ENCODE data around the gene PRKCA. TPM values are rescaled to one million over a fixed set of nuclear protein-coding genes. Genes with fewer than 3 reads are reported as not detected.
A peak's percentile ranks its signal among the peaks of the same experiment; 100 is the strongest.

PRKCA gene
- total RNA-seq, 4 donors from 2014 or later, result 9.6 to 15.5 (median 11.1) TPM

DNA sequence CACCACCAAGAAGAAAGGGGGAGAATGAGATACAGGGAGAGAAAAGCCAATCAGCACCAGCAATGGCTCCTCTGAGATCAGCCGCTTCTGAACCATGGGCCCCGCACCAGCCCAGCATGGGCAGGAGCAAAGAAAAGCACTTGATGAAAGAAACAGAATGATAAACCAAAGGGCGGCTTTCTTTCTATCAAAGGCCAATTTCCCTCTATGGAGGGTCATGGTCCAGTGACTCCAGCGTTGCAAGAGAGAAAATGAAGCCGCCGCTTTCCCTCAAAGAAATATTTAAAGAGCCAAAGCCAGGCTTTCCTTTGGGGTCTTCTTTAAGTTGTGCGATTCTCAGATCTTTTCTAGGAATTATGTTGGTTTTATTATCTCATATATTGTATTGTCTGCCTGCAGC, 447.7 kb downstream of the PRKCA start:
- TF ChIP-seq, protein P1, sequence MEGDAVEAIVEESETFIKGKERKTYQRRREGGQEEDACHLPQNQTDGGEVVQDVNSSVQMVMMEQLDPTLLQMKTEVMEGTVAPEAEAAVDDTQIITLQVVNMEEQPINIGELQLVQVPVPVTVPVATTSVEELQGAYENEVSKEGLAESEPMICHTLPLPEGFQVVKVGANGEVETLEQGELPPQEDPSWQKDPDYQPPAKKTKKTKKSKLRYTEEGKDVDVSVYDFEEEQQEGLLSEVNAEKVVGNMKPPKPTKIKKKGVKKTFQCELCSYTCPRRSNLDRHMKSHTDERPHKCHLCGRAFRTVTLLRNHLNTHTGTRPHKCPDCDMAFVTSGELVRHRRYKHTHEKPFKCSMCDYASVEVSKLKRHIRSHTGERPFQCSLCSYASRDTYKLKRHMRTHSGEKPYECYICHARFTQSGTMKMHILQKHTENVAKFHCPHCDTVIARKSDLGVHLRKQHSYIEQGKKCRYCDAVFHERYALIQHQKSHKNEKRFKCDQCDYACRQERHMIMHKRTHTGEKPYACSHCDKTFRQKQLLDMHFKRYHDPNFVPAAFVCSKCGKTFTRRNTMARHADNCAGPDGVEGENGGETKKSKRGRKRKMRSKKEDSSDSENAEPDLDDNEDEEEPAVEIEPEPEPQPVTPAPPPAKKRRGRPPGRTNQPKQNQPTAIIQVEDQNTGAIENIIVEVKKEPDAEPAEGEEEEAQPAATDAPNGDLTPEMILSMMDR (IDR thresholded peaks at IDR 0.05), result no peak
- TF ChIP-seq POLR2A (IDR thresholded peaks at IDR 0.05), result no peak
- DNase-seq (ENCODE audit: low spot score in 2 of 2), result peak in 1 of 2 donors; percentile 42
- intact Hi-C loops (cut with DNase I; ENCODE audit: low total_unique reads), result no loop called here
- H3K4me3 ChIP-seq (ENCODE audit: low read depth, poor library complexity, severe bottlenecking), result no peak overlapping the region
- 92 to 95% methylated on average over 7 of the region's 7 CpGs for WGBS, 2 donors

DNA sequence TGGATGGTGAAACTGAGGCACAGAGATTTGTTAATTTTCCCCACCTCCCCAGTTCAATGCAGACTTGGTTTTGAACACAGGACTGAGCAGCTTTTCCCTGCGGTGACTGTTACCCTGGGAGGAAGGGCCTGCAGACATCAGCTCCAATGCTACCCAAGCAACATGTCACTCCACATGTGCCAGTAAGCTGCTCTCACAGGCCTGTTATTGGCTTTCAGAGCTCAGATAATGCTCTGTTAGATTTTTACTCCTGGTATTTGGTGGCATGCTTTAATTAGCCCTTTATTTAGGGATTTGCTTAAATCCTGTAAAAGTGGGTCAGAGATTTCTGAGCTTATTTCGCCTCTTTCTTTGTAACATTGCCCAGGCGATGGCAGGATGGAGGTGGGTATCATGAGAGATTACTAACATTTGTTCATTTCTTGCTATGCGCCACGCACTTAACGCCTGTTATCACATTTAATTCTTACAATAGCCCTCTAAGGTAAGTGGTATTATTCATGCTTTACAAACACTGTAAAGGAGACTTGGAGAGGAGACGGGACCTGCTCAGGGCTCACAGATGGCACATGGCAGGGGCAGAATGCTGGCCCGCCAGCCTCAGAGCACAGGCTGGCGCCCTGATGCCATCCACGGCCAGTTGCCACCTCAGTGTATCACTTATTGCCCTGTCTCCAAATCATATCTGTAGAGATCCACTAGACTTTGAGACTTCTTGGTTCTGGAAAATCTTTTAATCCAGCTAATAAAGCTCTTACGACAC, 448.5 kb downstream of the PRKCA start:
- intact Hi-C loops (cut with DNase I; ENCODE audit: low total_unique reads), result no loop called here
- 90 to 91% methylated on average over 11 of the region's 11 CpGs for WGBS, 2 donors
- peak in 1 of 2 donors; percentile 18 for DNase-seq (ENCODE audit: low spot score in 2 of 2)
- TF ChIP-seq, protein P1 (IDR thresholded peaks at IDR 0.05), result no peak
- no peak for TF ChIP-seq POLR2A (IDR thresholded peaks at IDR 0.05)
- no peak overlapping the region for H3K4me3 ChIP-seq (ENCODE audit: low read depth, poor library complexity, severe bottlenecking)

DNA sequence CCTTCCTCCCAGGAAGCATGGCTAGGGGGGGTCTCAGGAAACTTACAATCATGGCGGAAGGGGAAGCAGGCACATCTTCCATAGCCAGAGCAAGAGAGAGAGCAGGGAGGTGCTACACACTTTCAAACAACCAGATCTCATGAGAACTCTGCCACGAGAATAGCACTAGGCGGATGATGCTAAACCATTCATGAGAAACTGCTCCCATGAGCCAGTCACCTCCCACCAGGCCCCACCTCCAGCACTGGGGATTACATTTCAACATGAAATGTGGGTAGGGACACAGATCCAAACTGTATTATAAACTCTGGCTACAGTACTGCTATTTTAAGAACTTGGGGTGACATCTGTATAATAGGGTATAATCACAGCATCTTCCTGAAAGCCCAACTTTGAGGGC, 449.4 kb downstream of the PRKCA start:
- DNase-seq (ENCODE audit: low spot score in 2 of 2), result peak in 1 of 2 donors; percentile 15
- no peak overlapping the region for H3K4me3 ChIP-seq (ENCODE audit: low read depth, poor library complexity, severe bottlenecking)
- TF ChIP-seq, protein P1 (IDR thresholded peaks at IDR 0.05), result no peak
- TF ChIP-seq POLR2A (IDR thresholded peaks at IDR 0.05), result no peak
- intact Hi-C loops (cut with DNase I; ENCODE audit: low total_unique reads), result no loop called here
- 92 to 95% methylated on average over 3 of the region's 3 CpGs for WGBS, 2 donors

DNA sequence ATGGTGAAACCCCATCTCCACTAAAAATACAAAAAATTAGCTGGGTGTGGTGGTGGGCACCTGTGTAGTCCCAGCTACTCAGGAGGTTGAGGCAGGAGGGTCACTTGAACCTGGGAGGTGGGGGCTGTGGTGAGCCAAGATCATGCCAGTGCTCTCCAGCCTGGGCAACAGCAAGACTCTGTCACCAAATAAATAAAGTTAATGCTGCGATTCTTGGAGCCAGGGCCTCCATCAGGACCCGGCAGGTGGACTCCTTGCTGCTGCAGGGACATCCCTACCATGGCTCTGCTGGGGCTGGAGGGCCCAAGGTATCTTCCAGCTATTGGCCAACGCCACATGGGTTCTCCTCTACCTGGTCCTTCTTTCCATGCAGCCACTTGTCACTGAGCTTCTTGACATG, 450.0 kb downstream of the PRKCA start:
- DNase-seq (ENCODE audit: low spot score in 2 of 2), result peak in 1 of 2 donors; percentile 59
- WGBS, 2 donors, result 82 to 88% methylated on average over 3 of the region's 3 CpGs
- intact Hi-C loops (cut with DNase I; ENCODE audit: low total_unique reads), result no loop called here
- H3K4me3 ChIP-seq (ENCODE audit: low read depth, poor library complexity, severe bottlenecking), result no peak overlapping the region
- TF ChIP-seq POLR2A (IDR thresholded peaks at IDR 0.05), result no peak

DNA sequence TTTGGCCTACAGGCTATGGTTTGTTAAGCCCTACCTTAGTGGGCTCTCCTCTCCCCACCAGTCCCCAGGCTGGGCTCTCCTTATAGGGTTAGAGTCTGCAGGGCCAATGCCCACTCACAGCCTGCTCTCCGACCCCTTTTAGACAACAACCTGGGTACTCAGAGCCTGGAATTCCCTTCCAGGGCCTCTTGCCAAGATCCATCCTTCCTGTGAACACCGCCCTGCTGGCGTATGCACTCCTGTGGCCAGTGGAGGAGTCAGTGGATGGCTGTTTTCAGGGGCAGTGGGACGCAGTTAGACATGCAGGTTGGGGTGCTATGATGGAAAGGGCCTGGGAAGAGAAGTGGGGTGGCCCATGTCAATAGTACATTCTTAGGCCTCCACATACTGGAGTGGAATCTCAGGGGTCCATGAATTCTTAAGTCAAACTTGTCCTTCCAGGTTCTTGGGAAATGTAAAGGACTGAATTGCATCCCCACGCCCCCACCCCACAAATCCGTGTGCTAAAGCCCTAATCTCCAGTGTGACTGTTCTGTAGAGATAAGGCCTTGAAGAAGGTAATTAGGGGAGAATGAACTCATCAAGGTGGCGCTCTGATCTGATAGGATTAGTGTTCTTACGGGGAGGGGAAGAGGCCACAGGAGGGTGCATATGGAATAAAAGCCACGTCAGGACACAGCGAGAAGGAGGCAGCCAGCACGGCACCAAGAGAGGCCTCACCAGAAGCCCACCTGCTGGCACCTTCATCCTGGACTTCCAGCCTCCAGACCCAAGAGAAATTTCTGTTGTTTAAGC, 450.9 kb downstream of the PRKCA start:
- TF ChIP-seq, protein P1 (IDR thresholded peaks at IDR 0.05), result no peak
- TF ChIP-seq POLR2A (IDR thresholded peaks at IDR 0.05), result no peak
- intact Hi-C loops (cut with DNase I; ENCODE audit: low total_unique reads), result no loop called here
- no peak overlapping the region for H3K4me3 ChIP-seq (ENCODE audit: low read depth, poor library complexity, severe bottlenecking)
- DNase-seq (ENCODE audit: low spot score in 2 of 2), result peak in 1 of 2 donors; percentile 32
- 86 to 91% methylated on average over 11 of the region's 11 CpGs for WGBS, 2 donors
